ENCODE measurements around the gene WDR88. TPM values are rescaled to one million over a fixed set of nuclear protein-coding genes. Genes with fewer than 3 reads are reported as not detected.
A peak's percentile ranks its signal among the peaks of the same experiment; 100 is the strongest.

The WDR88 gene
- total and polyA plus RNA-seq, 2 of the 4 experiments (the other 2 are of a cell fraction) = not detected

DNA sequence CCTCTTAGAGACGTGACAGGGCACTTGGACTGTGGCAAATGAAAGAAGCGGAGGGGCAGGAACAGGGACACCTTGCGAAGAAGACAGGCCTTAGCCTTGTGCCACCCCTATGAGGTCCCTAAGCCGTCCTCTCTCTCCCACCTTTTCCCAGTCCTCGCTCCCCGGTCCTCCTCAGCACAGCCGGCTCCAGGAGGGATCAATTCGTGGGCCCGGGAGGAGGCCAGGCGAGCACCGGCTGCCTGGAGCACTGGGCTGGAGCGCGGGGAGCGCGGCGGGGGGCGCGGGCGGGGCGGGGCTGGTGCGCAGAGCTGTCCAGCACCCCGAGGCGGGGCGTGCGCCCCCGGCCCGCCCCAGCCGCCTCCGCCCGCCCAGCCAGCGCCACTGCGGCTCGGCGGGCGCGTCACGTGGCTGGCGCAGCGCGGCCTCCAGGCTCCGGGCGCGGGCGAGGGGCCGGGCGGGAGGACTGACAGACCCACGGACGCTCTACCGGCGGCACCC lies 62.0 kb downstream of the WDR88 start, which contains the start of gene LRP3:
Gene LRP3 (plus strand): TSS at position 466 of the 498 bp plus-strand sequence. CDS start 456 bp downstream, outside the sequence.
- WGBS, 2 experiments (ENCODE audit: extremely low coverage in 2 of 2, insufficient read length in 1 of 2) = 15% methylated on average over 4 of the region's 50 CpGs; no CpG with 5 or more reads in 1 of the 2 experiments

More for the DNA sequence above, 62.0 kb downstream of the WDR88 start, which contains the start of gene LRP3:
- H2BK120ac ChIP-seq (ENCODE audit: low read depth, low read length) = no peak within 1 kb of the TSS
- H4K5ac ChIP-seq (ENCODE audit: low read depth, low read length) = no peak within 1 kb of the TSS
- H3K9me3 ChIP-seq (ENCODE audit: control insufficient read depth, insufficient read depth, low read length) = no peaks in the 10 kb centered on the region
- no peak within 1 kb of the TSS for H3K56ac ChIP-seq (ENCODE audit: extremely low read depth, insufficient read depth, low read length)
- H3K4me3 ChIP-seq (ENCODE audit: insufficient read depth, low read depth, low read length) = peak within 1 kb of the TSS; percentile 71
- in situ Hi-C loops (cut with MboI; ENCODE audit: low sequenced_read_pairs) (no loop called here), dilution Hi-C loops (cut with HindIII; ENCODE audit: low sequenced_read_pairs, unreplicated experiment) (no loop called here), intact Hi-C loops (cut with micrococcal nuclease) (no loop called here)
- DNase-seq (peak; percentile 11), ATAC-seq (ENCODE audit: low read depth) (peak; percentile 76)
- peaks cover 8% of the 10 kb centered on the region; the same call in 1 of the 2 replicates for H4K20me1 ChIP-seq (ENCODE audit: insufficient read depth, low read length)
- no peak within 1 kb of the TSS for H4K91ac ChIP-seq (ENCODE audit: insufficient read depth, low read depth, low read length)
- POLR2A ChIA-PET (ENCODE audit: unreplicated experiment) = no interaction called here
- H2AFZ ChIP-seq (replicated peaks; ENCODE audit: low read length, poor library complexity) = peak within 1 kb of the TSS; percentile 85
- no peak within 1 kb of the TSS for H2BK15ac ChIP-seq (ENCODE audit: low read depth, low read length)
- BruUV-seq (replicated peaks) = no TSS peak
- CTCF ChIA-PET = no interaction called here
- H3K23ac ChIP-seq (ENCODE audit: low read depth, low read length) = 0 out of 2 replicates have a peak within 1 kb of the TSS, but pooled peaks have one; percentile 38
- H3K9me1 ChIP-seq (ENCODE audit: insufficient read depth, low read length) = no peaks in the 10 kb centered on the region
- no peak within 1 kb of the TSS for H3K14ac ChIP-seq (replicated peaks; ENCODE audit: low read depth, low read length)
- H2BK20ac ChIP-seq (ENCODE audit: low read depth, low read length) = no peak within 1 kb of the TSS
- H2BK5ac ChIP-seq (ENCODE audit: low read depth, low read length, poor library complexity, severe bottlenecking) = no peak within 1 kb of the TSS
- H4K8ac ChIP-seq (ENCODE audit: low read depth in 2 of 2, low read length in 2 of 2) = peak within 1 kb of the TSS in 1 of 2 experiments; percentile 17; a peak in 1 of 4 replicates
- peak within 1 kb of the TSS; percentile 44 for H2AK9ac ChIP-seq (replicated peaks; ENCODE audit: low read depth, low read length, poor library complexity)
- no peak within 1 kb of the TSS; the same call in 1 of the 2 replicates for H3K4ac ChIP-seq (ENCODE audit: low read depth, low read length)
- H3K18ac ChIP-seq (ENCODE audit: low read depth, low read length) = no peak within 1 kb of the TSS; the same call in 1 of the 2 replicates
- no peak within 1 kb of the TSS for H2AK5ac ChIP-seq (ENCODE audit: low read depth, low read length)
- peak within 1 kb of the TSS; percentile 37; the same call in 1 of the 2 replicates for H3K27ac ChIP-seq (ENCODE audit: insufficient read depth, low read length)
- H3K27me3 ChIP-seq (ENCODE audit: control insufficient read depth, insufficient read depth, low read length) = peaks cover 10% of the 10 kb centered on the region; the same call in 1 of the 2 replicates
- peaks cover 0 to 10% of the 10 kb centered on the region in 2 experiments; a peak in 1 of 4 replicates for H3K79me1 ChIP-seq (ENCODE audit: low read depth in 1 of 2, low read length in 2 of 2)
- H3K4me2 ChIP-seq (ENCODE audit: low read depth, low read length) = peak within 1 kb of the TSS; percentile 79
- H3K4me1 ChIP-seq (ENCODE audit: control insufficient read depth, insufficient read depth, low read length) = peaks cover 3% of the 10 kb centered on the region; the same call in 1 of the 2 replicates
- H3K9ac ChIP-seq (ENCODE audit: low read depth, low read length) = peak within 1 kb of the TSS; percentile 56; the same call in 1 of the 2 replicates
- H3K36me3 ChIP-seq (ENCODE audit: control insufficient read depth, insufficient read depth, low read length) = no peaks in the 10 kb centered on the region
- TF ChIP-seq BHLHE40 (IDR thresholded peaks at IDR 0.05; ENCODE audit: low read depth, low read length) = no peak
- TF ChIP-seq, protein P1, sequence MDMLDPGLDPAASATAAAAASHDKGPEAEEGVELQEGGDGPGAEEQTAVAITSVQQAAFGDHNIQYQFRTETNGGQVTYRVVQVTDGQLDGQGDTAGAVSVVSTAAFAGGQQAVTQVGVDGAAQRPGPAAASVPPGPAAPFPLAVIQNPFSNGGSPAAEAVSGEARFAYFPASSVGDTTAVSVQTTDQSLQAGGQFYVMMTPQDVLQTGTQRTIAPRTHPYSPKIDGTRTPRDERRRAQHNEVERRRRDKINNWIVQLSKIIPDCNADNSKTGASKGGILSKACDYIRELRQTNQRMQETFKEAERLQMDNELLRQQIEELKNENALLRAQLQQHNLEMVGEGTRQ (IDR thresholded peaks at IDR 0.05; ENCODE audit: low read depth, low read length) = peak; percentile 73; the same call in 1 of the 2 replicates

Data from IMR-90 (cell line).